GM23338 (cell line): ENCODE results near the gene GAPT.

Experiments
- CREB1 ChIP-seq: fragments of 250-450 bp; sonication (Bioruptor Pico); IDR thresholded peaks from 2 replicates; pipeline ENCODE4 v1.5.0; 2020; ENCODE audit warnings: low read depth, mild to moderate bottlenecking, moderate library complexity
- EZH2 ChIP-seq: fragments of 200-600 bp; sonication (generic); IDR thresholded peaks from one replicate; pipeline ENCODE4 v1.8.0; 2017; ENCODE audit warnings: antibody characterized with exemption, mild to moderate bottlenecking, low read depth; ENCODE audit not compliant: unreplicated experiment
- EZH2phosphoT487 ChIP-seq: fragments of 200-600 bp; sonication (generic); IDR thresholded peaks from one replicate; pipeline ENCODE4 v1.8.1; 2018; ENCODE audit warnings: antibody characterized with exemption; ENCODE audit not compliant: unreplicated experiment
- JUNB ChIP-seq: IDR thresholded peaks from one replicate; pipeline ENCODE4 v1.6.1; 2016; ENCODE audit warnings: antibody characterized with exemption; ENCODE audit not compliant: unreplicated experiment
- NANOG ChIP-seq: IDR thresholded peaks from 2 replicates; pipeline ENCODE4 v1.6.1; 2016; ENCODE audit warnings: antibody characterized with exemption, borderline replicate concordance
- POLR2AphosphoS5 ChIP-seq: IDR thresholded peaks from 2 replicates; pipeline ENCODE4 v1.6.1; 2016; ENCODE audit warnings: antibody characterized with exemption, low read depth
- STAT1 ChIP-seq: IDR thresholded peaks from one replicate; pipeline ENCODE4 v1.6.1; 2016; ENCODE audit warnings: antibody characterized with exemption; ENCODE audit not compliant: unreplicated experiment
- ZNF114 ChIP-seq: fragments of 250-450 bp; sonication (Bioruptor Pico); IDR thresholded peaks from 2 replicates; pipeline ENCODE4 v1.5.0; 2020; ENCODE audit warnings: mild to moderate bottlenecking, moderate library complexity
- ZNF331 ChIP-seq: fragments of 250-450 bp; sonication (Bioruptor Pico); IDR thresholded peaks from 2 replicates; pipeline ENCODE4 v1.5.0; 2020; ENCODE audit warnings: low read depth, mild to moderate bottlenecking, moderate library complexity
- TF ChIP-seq, protein P1 (sequence below), 2 experiments: fragments of 200-600 bp in 1 of 2; sonication (generic) in 1 of 2; conservative IDR thresholded peaks; 2 replicates each; pipeline versions ENCODE4 v1.5.1 to v1.6.1; 2016 to 2017; ENCODE audit warnings: antibody characterized with exemption in 2 of 2, low read depth in 2 of 2, mild to moderate bottlenecking in 2 of 2, moderate library complexity in 1 of 2
- TF ChIP-seq, protein P2 (sequence below): IDR thresholded peaks from one replicate; pipeline ENCODE4 v1.6.1; 2018; ENCODE audit warnings: antibody characterized with exemption; ENCODE audit not compliant: unreplicated experiment
- TF ChIP-seq, protein P3 (sequence below): fragments of 250-450 bp; sonication (Bioruptor Pico); IDR thresholded peaks from 2 replicates; pipeline ENCODE4 v1.5.0; 2020; ENCODE audit warnings: mild to moderate bottlenecking, moderate library complexity
- TF ChIP-seq, protein P4 (sequence below): IDR thresholded peaks from 2 replicates; pipeline ENCODE4 v1.6.1; 2016; ENCODE audit warnings: antibody characterized with exemption

DNA sequence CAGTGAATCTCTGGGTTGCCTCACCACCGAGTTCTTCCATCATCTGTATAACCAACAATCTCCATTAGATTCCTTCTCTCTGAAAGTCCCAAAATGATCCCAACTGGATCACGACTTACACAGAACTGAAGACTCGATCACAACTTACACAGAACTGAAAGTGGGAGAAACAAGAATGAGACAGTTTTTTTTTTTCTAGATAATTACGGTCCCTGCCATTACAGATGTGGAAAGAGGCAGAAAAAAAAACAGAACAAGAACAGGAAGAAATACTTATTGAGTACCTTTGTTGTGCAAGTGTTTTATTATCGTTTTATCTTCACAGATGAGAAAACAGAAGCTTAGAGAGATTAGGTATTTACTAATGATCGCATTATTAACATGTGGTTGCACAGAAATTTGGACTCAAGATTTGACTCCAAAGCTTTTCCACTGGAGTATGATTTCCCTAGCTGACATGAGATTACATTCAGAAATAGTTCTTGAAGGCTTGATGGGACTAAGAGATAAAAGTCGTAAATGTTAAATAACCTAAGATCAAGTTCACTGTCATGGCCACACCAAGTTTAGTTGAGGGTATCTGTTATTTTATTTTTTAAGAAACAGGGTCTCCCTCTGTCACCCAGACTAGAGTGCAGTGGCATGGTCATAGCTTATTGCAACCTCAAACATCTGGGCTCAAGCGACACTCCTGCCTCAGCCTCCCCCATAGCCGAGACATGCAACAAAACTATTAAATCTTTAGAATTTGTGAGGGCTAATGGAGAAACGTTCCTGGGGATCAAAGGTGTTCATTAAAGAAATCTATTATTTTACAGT is 40.2 kb upstream of the GAPT start:
- TF ChIP-seq, protein P1, sequence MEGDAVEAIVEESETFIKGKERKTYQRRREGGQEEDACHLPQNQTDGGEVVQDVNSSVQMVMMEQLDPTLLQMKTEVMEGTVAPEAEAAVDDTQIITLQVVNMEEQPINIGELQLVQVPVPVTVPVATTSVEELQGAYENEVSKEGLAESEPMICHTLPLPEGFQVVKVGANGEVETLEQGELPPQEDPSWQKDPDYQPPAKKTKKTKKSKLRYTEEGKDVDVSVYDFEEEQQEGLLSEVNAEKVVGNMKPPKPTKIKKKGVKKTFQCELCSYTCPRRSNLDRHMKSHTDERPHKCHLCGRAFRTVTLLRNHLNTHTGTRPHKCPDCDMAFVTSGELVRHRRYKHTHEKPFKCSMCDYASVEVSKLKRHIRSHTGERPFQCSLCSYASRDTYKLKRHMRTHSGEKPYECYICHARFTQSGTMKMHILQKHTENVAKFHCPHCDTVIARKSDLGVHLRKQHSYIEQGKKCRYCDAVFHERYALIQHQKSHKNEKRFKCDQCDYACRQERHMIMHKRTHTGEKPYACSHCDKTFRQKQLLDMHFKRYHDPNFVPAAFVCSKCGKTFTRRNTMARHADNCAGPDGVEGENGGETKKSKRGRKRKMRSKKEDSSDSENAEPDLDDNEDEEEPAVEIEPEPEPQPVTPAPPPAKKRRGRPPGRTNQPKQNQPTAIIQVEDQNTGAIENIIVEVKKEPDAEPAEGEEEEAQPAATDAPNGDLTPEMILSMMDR (conservative IDR thresholded peaks at IDR 0.05; ENCODE audit: low read depth in 2 of 2), result no peak
- TF ChIP-seq EZH2phosphoT487 (no peak), EZH2 (no peak), POLR2AphosphoS5 (no peak), ZNF114 (CRISPR knock-in tag) (no peak), CREB1 (CRISPR knock-in tag) (no peak), ZNF331 (CRISPR knock-in tag) (no peak), JUNB (no peak), NANOG (no peak), STAT1 (no peak)
- TF ChIP-seq, protein P2, sequence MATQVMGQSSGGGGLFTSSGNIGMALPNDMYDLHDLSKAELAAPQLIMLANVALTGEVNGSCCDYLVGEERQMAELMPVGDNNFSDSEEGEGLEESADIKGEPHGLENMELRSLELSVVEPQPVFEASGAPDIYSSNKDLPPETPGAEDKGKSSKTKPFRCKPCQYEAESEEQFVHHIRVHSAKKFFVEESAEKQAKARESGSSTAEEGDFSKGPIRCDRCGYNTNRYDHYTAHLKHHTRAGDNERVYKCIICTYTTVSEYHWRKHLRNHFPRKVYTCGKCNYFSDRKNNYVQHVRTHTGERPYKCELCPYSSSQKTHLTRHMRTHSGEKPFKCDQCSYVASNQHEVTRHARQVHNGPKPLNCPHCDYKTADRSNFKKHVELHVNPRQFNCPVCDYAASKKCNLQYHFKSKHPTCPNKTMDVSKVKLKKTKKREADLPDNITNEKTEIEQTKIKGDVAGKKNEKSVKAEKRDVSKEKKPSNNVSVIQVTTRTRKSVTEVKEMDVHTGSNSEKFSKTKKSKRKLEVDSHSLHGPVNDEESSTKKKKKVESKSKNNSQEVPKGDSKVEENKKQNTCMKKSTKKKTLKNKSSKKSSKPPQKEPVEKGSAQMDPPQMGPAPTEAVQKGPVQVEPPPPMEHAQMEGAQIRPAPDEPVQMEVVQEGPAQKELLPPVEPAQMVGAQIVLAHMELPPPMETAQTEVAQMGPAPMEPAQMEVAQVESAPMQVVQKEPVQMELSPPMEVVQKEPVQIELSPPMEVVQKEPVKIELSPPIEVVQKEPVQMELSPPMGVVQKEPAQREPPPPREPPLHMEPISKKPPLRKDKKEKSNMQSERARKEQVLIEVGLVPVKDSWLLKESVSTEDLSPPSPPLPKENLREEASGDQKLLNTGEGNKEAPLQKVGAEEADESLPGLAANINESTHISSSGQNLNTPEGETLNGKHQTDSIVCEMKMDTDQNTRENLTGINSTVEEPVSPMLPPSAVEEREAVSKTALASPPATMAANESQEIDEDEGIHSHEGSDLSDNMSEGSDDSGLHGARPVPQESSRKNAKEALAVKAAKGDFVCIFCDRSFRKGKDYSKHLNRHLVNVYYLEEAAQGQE, result no peak
- TF ChIP-seq, protein P3, sequence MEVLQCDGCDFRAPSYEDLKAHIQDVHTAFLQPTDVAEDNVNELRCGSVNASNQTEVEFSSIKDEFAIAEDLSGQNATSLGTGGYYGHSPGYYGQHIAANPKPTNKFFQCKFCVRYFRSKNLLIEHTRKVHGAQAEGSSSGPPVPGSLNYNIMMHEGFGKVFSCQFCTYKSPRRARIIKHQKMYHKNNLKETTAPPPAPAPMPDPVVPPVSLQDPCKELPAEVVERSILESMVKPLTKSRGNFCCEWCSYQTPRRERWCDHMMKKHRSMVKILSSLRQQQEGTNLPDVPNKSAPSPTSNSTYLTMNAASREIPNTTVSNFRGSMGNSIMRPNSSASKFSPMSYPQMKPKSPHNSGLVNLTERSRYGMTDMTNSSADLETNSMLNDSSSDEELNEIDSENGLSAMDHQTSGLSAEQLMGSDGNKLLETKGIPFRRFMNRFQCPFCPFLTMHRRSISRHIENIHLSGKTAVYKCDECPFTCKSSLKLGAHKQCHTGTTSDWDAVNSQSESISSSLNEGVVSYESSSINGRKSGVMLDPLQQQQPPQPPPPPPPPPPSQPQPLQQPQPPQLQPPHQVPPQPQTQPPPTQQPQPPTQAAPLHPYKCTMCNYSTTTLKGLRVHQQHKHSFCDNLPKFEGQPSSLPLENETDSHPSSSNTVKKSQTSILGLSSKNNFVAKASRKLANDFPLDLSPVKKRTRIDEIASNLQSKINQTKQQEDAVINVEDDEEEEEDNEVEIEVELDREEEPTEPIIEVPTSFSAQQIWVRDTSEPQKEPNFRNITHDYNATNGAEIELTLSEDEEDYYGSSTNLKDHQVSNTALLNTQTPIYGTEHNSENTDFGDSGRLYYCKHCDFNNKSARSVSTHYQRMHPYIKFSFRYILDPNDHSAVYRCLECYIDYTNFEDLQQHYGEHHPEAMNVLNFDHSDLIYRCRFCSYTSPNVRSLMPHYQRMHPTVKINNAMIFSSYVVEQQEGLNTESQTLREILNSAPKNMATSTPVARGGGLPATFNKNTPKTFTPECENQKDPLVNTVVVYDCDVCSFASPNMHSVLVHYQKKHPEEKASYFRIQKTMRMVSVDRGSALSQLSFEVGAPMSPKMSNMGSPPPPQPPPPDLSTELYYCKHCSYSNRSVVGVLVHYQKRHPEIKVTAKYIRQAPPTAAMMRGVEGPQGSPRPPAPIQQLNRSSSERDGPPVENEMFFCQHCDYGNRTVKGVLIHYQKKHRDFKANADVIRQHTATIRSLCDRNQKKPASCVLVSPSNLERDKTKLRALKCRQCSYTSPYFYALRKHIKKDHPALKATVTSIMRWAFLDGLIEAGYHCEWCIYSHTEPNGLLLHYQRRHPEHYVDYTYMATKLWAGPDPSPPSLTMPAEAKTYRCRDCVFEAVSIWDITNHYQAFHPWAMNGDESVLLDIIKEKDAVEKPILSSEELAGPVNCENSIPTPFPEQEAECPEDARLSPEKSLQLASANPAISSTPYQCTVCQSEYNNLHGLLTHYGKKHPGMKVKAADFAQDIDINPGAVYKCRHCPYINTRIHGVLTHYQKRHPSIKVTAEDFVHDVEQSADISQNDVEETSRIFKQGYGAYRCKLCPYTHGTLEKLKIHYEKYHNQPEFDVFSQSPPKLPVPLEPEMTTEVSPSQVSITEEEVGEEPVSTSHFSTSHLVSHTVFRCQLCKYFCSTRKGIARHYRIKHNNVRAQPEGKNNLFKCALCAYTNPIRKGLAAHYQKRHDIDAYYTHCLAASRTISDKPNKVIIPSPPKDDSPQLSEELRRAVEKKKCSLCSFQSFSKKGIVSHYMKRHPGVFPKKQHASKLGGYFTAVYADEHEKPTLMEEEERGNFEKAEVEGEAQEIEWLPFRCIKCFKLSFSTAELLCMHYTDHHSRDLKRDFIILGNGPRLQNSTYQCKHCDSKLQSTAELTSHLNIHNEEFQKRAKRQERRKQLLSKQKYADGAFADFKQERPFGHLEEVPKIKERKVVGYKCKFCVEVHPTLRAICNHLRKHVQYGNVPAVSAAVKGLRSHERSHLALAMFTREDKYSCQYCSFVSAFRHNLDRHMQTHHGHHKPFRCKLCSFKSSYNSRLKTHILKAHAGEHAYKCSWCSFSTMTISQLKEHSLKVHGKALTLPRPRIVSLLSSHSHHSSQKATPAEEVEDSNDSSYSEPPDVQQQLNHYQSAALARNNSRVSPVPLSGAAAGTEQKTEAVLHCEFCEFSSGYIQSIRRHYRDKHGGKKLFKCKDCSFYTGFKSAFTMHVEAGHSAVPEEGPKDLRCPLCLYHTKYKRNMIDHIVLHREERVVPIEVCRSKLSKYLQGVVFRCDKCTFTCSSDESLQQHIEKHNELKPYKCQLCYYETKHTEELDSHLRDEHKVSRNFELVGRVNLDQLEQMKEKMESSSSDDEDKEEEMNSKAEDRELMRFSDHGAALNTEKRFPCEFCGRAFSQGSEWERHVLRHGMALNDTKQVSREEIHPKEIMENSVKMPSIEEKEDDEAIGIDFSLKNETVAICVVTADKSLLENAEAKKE (CRISPR knock-in tag), result no peak
- TF ChIP-seq, protein P4, sequence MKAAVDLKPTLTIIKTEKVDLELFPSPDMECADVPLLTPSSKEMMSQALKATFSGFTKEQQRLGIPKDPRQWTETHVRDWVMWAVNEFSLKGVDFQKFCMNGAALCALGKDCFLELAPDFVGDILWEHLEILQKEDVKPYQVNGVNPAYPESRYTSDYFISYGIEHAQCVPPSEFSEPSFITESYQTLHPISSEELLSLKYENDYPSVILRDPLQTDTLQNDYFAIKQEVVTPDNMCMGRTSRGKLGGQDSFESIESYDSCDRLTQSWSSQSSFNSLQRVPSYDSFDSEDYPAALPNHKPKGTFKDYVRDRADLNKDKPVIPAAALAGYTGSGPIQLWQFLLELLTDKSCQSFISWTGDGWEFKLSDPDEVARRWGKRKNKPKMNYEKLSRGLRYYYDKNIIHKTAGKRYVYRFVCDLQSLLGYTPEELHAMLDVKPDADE, result no peak
